Astrocyte (in vitro differentiated cells and primary cell): ENCODE results near the gene ZXDC.

Experiments used
- EZH2 ChIP-seq: IDR thresholded peaks from 2 replicates; pipeline ENCODE4 v1.6.1; 2012; ENCODE audit warnings: mild to moderate bottlenecking, low read length, inconsistent platforms; ENCODE audit not compliant: insufficient read depth
- TF ChIP-seq, protein P1 (sequence below): IDR thresholded peaks from 2 replicates; pipeline ENCODE4 v1.5.1; 2011; ENCODE audit warnings: low read depth, mild to moderate bottlenecking, inconsistent platforms, low read length, moderate library complexity; ENCODE audit not compliant: insufficient read depth

- TF ChIP-seq, protein P1, sequence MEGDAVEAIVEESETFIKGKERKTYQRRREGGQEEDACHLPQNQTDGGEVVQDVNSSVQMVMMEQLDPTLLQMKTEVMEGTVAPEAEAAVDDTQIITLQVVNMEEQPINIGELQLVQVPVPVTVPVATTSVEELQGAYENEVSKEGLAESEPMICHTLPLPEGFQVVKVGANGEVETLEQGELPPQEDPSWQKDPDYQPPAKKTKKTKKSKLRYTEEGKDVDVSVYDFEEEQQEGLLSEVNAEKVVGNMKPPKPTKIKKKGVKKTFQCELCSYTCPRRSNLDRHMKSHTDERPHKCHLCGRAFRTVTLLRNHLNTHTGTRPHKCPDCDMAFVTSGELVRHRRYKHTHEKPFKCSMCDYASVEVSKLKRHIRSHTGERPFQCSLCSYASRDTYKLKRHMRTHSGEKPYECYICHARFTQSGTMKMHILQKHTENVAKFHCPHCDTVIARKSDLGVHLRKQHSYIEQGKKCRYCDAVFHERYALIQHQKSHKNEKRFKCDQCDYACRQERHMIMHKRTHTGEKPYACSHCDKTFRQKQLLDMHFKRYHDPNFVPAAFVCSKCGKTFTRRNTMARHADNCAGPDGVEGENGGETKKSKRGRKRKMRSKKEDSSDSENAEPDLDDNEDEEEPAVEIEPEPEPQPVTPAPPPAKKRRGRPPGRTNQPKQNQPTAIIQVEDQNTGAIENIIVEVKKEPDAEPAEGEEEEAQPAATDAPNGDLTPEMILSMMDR, result no peak
- no peak for TF ChIP-seq EZH2
Measured at GRCh38 chr3:126463521-126463920, 12.2 kb downstream of the ZXDC start.
